ENCODE results near the gene SHQ1. TPM values are rescaled to one million over a fixed set of nuclear protein-coding genes. Genes with fewer than 3 reads are reported as not detected.

The SHQ1 gene
- total RNA-seq, 1 experiment from 2014 or later = 27.6 TPM

DNA sequence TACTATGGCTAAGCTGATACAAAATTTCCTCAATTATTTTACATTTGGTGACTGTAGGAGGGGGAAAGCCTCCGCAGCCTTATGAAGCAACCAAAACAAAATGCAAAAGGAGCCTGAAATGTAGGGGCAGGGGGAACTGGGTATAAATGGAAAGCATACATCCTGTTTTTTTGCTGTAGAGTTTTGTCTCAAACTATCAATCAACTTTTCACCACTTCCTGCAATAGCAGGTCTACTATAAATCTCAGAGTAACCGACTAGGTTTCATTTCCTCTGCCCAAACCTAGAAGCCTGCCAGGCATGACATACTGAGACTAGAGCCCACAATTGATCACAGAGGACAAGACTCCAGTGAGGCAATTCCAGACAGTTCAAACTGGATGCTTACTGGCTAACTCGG lies 91.3 kb downstream of the SHQ1 start:
- Histone ChIP-seq H3K27ac (ENCODE audit: low read depth, low read length) (no peak overlapping the region), H2AFZ (ENCODE audit: low read depth, low read length, poor library complexity, severe bottlenecking) (no peak overlapping the region), H3K4me2 (ENCODE audit: low read length) (no peak overlapping the region), H3K9ac (ENCODE audit: low read length) (no peak overlapping the region), H3K9me3 (ENCODE audit: control insufficient read depth in 1 of 2, insufficient read depth in 1 of 2, low read depth in 1 of 2, low read length in 2 of 2) (no peaks in the 10 kb centered on the region), H4K20me1 (ENCODE audit: insufficient read depth) (no peaks in the 10 kb centered on the region), H3K79me2 (ENCODE audit: insufficient read depth, low read length) (no peaks in the 10 kb centered on the region), H3K27me3 (ENCODE audit: insufficient read depth, low read length) (no peaks in the 10 kb centered on the region), H3K4me3 (replicated peaks in 1 of 2; ENCODE audit: low read depth in 1 of 2, low read length in 2 of 2) (no peak overlapping the region), H3K36me3 (ENCODE audit: control insufficient read depth in 1 of 2, insufficient read depth in 2 of 2, low read length in 2 of 2) (no peaks in the 10 kb centered on the region), H3K4me1 (ENCODE audit: control insufficient read depth in 1 of 2, insufficient read depth in 2 of 2, low read length in 2 of 2) (no peaks in the 10 kb centered on the region), H3K9me2 (ENCODE audit: insufficient read depth) (no peaks in the 10 kb centered on the region)
- intact Hi-C loops (cut with micrococcal nuclease) = no loop called here
- ChIA-PET POLR2A (no interaction called here), RAD21 (ENCODE audit: low non-redundant PET in 1 of 2, low total read pairs in 2 of 2, uncharacterized antibody in 2 of 2, unreplicated experiment in 2 of 2) (no interaction called here), CTCF (no interaction called here)
- no TSS peak for BruUV-seq (replicated peaks)
- ATAC-seq (no peak), DNase-seq (ENCODE audit: low read depth, low spot score) (no peak)
- TF ChIP-seq ZFX (IDR thresholded peaks at IDR 0.05) = no peak
- TF ChIP-seq ZBTB33 (IDR thresholded peaks at IDR 0.05; ENCODE audit: extremely low read depth, insufficient replicate concordance, low read length) = no peak
- TF ChIP-seq POLR2AphosphoS5 (IDR thresholded peaks at IDR 0.05; ENCODE audit: low read depth, low read length) = no peak
- TF ChIP-seq EZH2phosphoT487 (IDR thresholded peaks at IDR 0.05; ENCODE audit: borderline replicate concordance) = no peak
- TF ChIP-seq, protein P1, sequence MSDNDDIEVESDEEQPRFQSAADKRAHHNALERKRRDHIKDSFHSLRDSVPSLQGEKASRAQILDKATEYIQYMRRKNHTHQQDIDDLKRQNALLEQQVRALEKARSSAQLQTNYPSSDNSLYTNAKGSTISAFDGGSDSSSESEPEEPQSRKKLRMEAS (IDR thresholded peaks at IDR 0.05) = no peak

GRCh38 chr3:72754582-72754981 lies 93.7 kb downstream of the SHQ1 start:
- H3K27me3 ChIP-seq (ENCODE audit: insufficient read depth, low read length) = no peaks in the 10 kb centered on the region
- H3K27ac ChIP-seq (ENCODE audit: low read depth, low read length) = no peak overlapping the region
- no TSS peak for BruUV-seq (replicated peaks)
- ChIA-PET CTCF (no interaction called here), POLR2A (no interaction called here), RAD21 (ENCODE audit: low non-redundant PET in 1 of 2, low total read pairs in 2 of 2, uncharacterized antibody in 2 of 2, unreplicated experiment in 2 of 2) (no interaction called here)
- no peaks in the 10 kb centered on the region for H3K36me3 ChIP-seq (ENCODE audit: control insufficient read depth in 1 of 2, insufficient read depth in 2 of 2, low read length in 2 of 2)
- no peak overlapping the region for H3K4me2 ChIP-seq (ENCODE audit: low read length)
- H3K4me1 ChIP-seq (ENCODE audit: control insufficient read depth in 1 of 2, insufficient read depth in 2 of 2, low read length in 2 of 2) = no peaks in the 10 kb centered on the region
- H3K79me2 ChIP-seq (ENCODE audit: insufficient read depth, low read length) = no peaks in the 10 kb centered on the region
- H4K20me1 ChIP-seq (ENCODE audit: insufficient read depth) = no peaks in the 10 kb centered on the region
- H2AFZ ChIP-seq (ENCODE audit: low read depth, low read length, poor library complexity, severe bottlenecking) = no peak overlapping the region
- no peak for ATAC-seq
- H3K4me3 ChIP-seq (replicated peaks in 1 of 2; ENCODE audit: low read depth in 1 of 2, low read length in 2 of 2) = no peak overlapping the region
- H3K9me3 ChIP-seq (ENCODE audit: control insufficient read depth in 1 of 2, insufficient read depth in 1 of 2, low read depth in 1 of 2, low read length in 2 of 2) = no peaks in the 10 kb centered on the region
- no peak for DNase-seq (ENCODE audit: low read depth, low spot score)
- no peak overlapping the region for H3K9ac ChIP-seq (ENCODE audit: low read length)
- no peaks in the 10 kb centered on the region for H3K9me2 ChIP-seq (ENCODE audit: insufficient read depth)
- intact Hi-C loops (cut with micrococcal nuclease) = no loop called here
- TF ChIP-seq ZBTB33 (IDR thresholded peaks at IDR 0.05; ENCODE audit: extremely low read depth, insufficient replicate concordance, low read length) = no peak
- TF ChIP-seq POLR2A (IDR thresholded peaks at IDR 0.05; ENCODE audit: borderline replicate concordance, extremely low read depth, insufficient read depth, insufficient read length) = no peak
- TF ChIP-seq REST (IDR thresholded peaks at IDR 0.05; ENCODE audit: low read depth) = no peak
- TF ChIP-seq ZFX (IDR thresholded peaks at IDR 0.05) = no peak
- TF ChIP-seq EZH2 (IDR thresholded peaks at IDR 0.05) = no peak
- TF ChIP-seq SRF (IDR thresholded peaks at IDR 0.05; ENCODE audit: low read depth) = no peak
- TF ChIP-seq POLR2AphosphoS5 (IDR thresholded peaks at IDR 0.05; ENCODE audit: low read depth, low read length) = no peak
- no peak for TF ChIP-seq EZH2phosphoT487 (IDR thresholded peaks at IDR 0.05; ENCODE audit: borderline replicate concordance)
- TF ChIP-seq, protein P1 (IDR thresholded peaks at IDR 0.05) = no peak
- TF ChIP-seq YY1 (IDR thresholded peaks at IDR 0.05; ENCODE audit: extremely low read depth, insufficient replicate concordance, low read depth, low read length) = no peak
- TF ChIP-seq RAD21 (IDR thresholded peaks at IDR 0.05; ENCODE audit: low read depth) = no peak

Data from HCT116 (cell line).